Esophagus squamous epithelium (tissue), 4 donors: ENCODE results near the gene ABR.

Experiments used
- POLR2A ChIP-seq, 4 donors: fragments of 450-650 bp; IDR thresholded peaks; one replicate each; pipeline ENCODE4 v1.6.1; 2017; ENCODE audit warnings: antibody characterized with exemption in 4 of 4, mild to moderate bottlenecking in 4 of 4, moderate library complexity in 3 of 4
- TF ChIP-seq, protein P1 (sequence below), 6 experiments: fragments of 450-650 bp in 4 of 6; fragments of 200-600 bp in 2 of 6; sonication (generic) in 2 of 6; IDR thresholded peaks; one replicate each; pipeline ENCODE4 v1.5.1; 2016 to 2019; ENCODE audit warnings: antibody characterized with exemption in 6 of 6, mild to moderate bottlenecking in 4 of 6, moderate library complexity in 4 of 6

DNA sequence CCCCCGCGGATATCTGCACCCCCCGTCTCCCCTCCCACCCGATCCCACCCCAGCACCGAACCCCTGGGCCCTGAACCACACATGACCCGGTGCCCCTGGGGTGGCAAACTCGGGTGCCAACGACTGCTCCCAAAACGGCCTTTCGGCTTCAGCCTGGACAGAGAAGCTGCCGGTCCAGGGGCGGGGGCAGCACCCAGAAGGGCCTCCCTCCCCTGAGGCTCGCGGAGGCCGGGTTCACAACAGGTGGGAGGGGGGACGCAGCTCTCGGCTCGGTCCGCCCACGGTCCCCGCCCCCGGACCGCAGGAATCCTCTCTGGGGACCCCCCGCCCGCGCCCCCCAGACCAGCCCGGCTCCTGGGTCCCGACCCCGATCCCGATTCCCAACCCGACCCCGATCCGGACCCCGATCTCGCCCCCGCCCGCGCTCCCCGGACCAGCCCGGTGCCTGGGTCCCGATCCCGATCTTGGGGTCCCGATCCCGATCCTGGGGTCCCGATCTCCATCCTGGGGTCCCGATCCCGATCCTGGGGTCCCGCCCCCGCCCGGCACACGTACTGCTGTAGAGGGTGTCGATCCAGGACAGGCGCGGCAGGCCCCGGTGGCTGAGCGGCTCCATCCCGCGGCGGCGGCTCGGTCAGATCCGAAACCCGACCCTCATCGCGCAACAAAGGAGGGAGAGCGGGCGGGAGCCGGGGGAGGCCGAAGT, 516 bp downstream of the ABR start:
- TF ChIP-seq, protein P1, sequence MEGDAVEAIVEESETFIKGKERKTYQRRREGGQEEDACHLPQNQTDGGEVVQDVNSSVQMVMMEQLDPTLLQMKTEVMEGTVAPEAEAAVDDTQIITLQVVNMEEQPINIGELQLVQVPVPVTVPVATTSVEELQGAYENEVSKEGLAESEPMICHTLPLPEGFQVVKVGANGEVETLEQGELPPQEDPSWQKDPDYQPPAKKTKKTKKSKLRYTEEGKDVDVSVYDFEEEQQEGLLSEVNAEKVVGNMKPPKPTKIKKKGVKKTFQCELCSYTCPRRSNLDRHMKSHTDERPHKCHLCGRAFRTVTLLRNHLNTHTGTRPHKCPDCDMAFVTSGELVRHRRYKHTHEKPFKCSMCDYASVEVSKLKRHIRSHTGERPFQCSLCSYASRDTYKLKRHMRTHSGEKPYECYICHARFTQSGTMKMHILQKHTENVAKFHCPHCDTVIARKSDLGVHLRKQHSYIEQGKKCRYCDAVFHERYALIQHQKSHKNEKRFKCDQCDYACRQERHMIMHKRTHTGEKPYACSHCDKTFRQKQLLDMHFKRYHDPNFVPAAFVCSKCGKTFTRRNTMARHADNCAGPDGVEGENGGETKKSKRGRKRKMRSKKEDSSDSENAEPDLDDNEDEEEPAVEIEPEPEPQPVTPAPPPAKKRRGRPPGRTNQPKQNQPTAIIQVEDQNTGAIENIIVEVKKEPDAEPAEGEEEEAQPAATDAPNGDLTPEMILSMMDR (IDR thresholded peaks at IDR 0.05): no peak
- no peak for TF ChIP-seq POLR2A (IDR thresholded peaks at IDR 0.05)
